Keratinocyte (primary cell): ENCODE measurements around the gene LTV1.

Experiments used
- CTCF ChIP-seq, 3 experiments: IDR thresholded peaks in 1 of 3; conservative IDR thresholded peaks in 1 of 3; optimal IDR thresholded peaks in 1 of 3; 2 replicates in 2 of 3; 3 replicates in 1 of 3; pipeline versions ENCODE3 to v1.5.1; 2011; ENCODE audit warnings: low read length in 3 of 3, mild to moderate bottlenecking in 3 of 3, moderate library complexity in 2 of 3, control low read depth in 1 of 3, inconsistent platforms in 1 of 3; ENCODE audit not compliant: insufficient read depth in 2 of 3; ENCODE audit errors: extremely low read depth in 1 of 3
- EZH2 ChIP-seq: IDR thresholded peaks from one replicate; pipeline ENCODE4 v1.6.1; 2012; ENCODE audit warnings: inconsistent platforms, mild to moderate bottlenecking, low read length, moderate library complexity

- TF ChIP-seq CTCF (optimal IDR thresholded peaks at IDR 0.05 in 1 of 3, IDR thresholded peaks at IDR 0.05 in 1 of 3, conservative IDR thresholded peaks at IDR 0.05 in 1 of 3; ENCODE audit: extremely low read depth in 1 of 3, insufficient read depth in 2 of 3, low read length in 3 of 3) = no peak
- no peak for TF ChIP-seq EZH2
Measured at GRCh38 chr6:143843677-143843999, 500 bp downstream of the LTV1 start.
